Loucy (cell line): Measurements from ENCODE around the gene RPL31.

Experiments
- EZH2phosphoT487 ChIP-seq: fragments of 200-600 bp; IDR thresholded peaks from 2 replicates; pipeline ENCODE4 v1.6.1; 2018; ENCODE audit warnings: antibody characterized with exemption, mild to moderate bottlenecking, moderate library complexity, borderline replicate concordance
- TF ChIP-seq, protein P1 (sequence below): fragments of 200-600 bp; sonication (generic); conservative IDR thresholded peaks from 2 replicates; pipeline ENCODE4 v1.5.1; 2014; ENCODE audit warnings: mild to moderate bottlenecking, antibody characterized with exemption, low read length

DNA sequence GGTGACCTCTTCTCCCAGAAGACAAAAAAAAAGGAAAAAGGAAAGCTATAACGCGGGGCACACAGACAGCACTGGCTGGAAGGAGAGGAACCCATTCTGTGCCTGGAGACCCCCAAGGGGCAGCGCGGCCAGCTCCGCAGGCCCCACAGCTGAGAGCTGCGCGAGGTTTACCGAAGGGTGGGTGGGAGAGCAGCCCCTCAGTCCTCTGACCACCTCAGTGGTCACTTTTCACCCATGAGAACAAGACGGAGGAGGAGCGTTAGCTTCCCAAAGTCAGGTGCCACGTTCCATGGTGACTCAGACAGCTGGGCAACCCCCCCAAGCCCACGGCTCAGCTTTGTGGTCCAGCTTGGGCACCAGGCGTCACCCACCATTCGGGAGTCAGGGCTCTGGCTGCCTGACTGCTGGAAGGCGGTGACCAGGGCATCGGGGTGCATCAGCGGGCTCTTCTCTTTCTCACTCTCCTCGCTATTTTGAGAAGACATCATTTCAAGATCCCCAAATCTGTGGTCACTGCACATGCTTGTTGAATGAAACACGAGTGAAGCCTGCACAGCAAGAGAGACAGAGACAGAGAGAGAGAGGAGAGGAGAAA lies 35.2 kb downstream of the RPL31 start:
- TF ChIP-seq, protein P1, sequence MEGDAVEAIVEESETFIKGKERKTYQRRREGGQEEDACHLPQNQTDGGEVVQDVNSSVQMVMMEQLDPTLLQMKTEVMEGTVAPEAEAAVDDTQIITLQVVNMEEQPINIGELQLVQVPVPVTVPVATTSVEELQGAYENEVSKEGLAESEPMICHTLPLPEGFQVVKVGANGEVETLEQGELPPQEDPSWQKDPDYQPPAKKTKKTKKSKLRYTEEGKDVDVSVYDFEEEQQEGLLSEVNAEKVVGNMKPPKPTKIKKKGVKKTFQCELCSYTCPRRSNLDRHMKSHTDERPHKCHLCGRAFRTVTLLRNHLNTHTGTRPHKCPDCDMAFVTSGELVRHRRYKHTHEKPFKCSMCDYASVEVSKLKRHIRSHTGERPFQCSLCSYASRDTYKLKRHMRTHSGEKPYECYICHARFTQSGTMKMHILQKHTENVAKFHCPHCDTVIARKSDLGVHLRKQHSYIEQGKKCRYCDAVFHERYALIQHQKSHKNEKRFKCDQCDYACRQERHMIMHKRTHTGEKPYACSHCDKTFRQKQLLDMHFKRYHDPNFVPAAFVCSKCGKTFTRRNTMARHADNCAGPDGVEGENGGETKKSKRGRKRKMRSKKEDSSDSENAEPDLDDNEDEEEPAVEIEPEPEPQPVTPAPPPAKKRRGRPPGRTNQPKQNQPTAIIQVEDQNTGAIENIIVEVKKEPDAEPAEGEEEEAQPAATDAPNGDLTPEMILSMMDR: no peak
- TF ChIP-seq EZH2phosphoT487: no peak
